HG03139 (cell line): ENCODE data around the gene FOLR3.
"Not testable (repeated sequence)": the region's sequence is repeated elsewhere in the genome, so short reads cannot be mapped to it uniquely, and the experiment has no call there.

Source experiments
- ATAC-seq: cut with Tn5 transposase; IDR thresholded peaks from one replicate; pipeline ENCODE4 v1.9.1; 2021; ENCODE audit not compliant: unreplicated experiment

The FOLR3 gene

GRCh38 chr11:72135473-72135872, at the start of gene FOLR3:
Gene FOLR3 (plus strand): TSS chr11:72135725. CDS start chr11:72135953, 228 bp downstream.
- ATAC-seq = not testable (repeated sequence)

GRCh38 chr11:72088076-72088808, 47.3 kb upstream of the FOLR3 start:
- ATAC-seq = no peak

- no peak for ATAC-seq
Measured at GRCh38 chr11:72091292-72091691, 44.2 kb upstream of the FOLR3 start.

- ATAC-seq = no peak
Measured at GRCh38 chr11:72098741-72099140, 36.8 kb upstream of the FOLR3 start.

- no peak for ATAC-seq
Measured at GRCh38 chr11:72100009-72100408, 35.5 kb upstream of the FOLR3 start.

- no peak for ATAC-seq
Measured at GRCh38 chr11:72100462-72100861, 35.1 kb upstream of the FOLR3 start.

- no peak for ATAC-seq
Measured at GRCh38 chr11:72102162-72102561, 33.4 kb upstream of the FOLR3 start.

GRCh38 chr11:72102631-72102945, 32.9 kb upstream of the FOLR3 start:
- no peak for ATAC-seq

GRCh38 chr11:72102946-72103753, 32.4 kb upstream of the FOLR3 start, which contains the start of gene LAMTOR1:
Gene LAMTOR1 (minus strand): TSS chr11:72103297. CDS start chr11:72103224, 73 bp downstream.
- ATAC-seq = peak; percentile 82

- ATAC-seq = no peak
Measured at GRCh38 chr11:72103754-72104167, 31.8 kb upstream of the FOLR3 start.

- no peak for ATAC-seq
Measured at GRCh38 chr11:72105888-72106287, 29.6 kb upstream of the FOLR3 start, which contains the start of gene TOMT. Gene TOMT (plus strand): TSS chr11:72105924. CDS start chr11:72105952, 28 bp downstream.

GRCh38 chr11:72111300-72112142, 24.0 kb upstream of the FOLR3 start:
- no peak for ATAC-seq

GRCh38 chr11:72112143-72112977, 23.2 kb upstream of the FOLR3 start, which contains the start of gene ANAPC15:
Gene ANAPC15 (minus strand): TSS chr11:72112695. CDS start chr11:72111276, 1,419 bp downstream.
- peak; percentile 86 for ATAC-seq

GRCh38 chr11:72112978-72113808, 22.3 kb upstream of the FOLR3 start:
- ATAC-seq = no peak

GRCh38 chr11:72114570-72114969, 21.0 kb upstream of the FOLR3 start:
- ATAC-seq = no peak

GRCh38 chr11:72116019-72116755, 19.3 kb upstream of the FOLR3 start:
- ATAC-seq = no peak

- ATAC-seq = no peak
Measured at GRCh38 chr11:72119198-72119597, 16.3 kb upstream of the FOLR3 start.

GRCh38 chr11:72120930-72121329, 14.6 kb upstream of the FOLR3 start:
- ATAC-seq = no peak

GRCh38 chr11:72122607-72123006, 12.9 kb upstream of the FOLR3 start:
- no peak for ATAC-seq
